ENCODE results near the gene MX2. TPM values are rescaled to one million over a fixed set of nuclear protein-coding genes. Genes with fewer than 3 reads are reported as not detected.

Gene MX2
- total RNA-seq, 1 donor from 2014 or later, result 0.92 TPM

DNA sequence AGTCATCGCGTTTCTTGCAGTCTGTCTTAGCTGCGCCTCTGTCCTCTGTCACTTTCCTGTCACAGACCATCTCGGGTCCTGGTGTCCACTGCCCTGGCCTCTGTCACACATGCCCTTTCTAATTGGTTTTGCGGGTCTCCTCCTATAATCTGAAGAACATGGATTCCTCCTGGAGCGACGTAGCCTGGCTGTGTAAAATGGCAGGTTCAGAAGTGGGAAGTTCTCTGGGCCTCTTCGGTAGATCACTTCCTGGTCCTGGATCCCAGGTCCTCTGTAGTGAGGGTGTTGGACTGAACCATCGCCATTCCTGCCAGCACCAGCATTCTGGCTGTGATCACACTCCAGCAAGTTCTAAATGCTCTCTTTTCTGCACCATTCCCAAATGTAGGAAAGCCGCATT lies 44.4 kb upstream of the MX2 start:
- H3K9me3 Mint-ChIP-seq, result no peaks in the 10 kb centered on the region
- peaks cover 9% of the 10 kb centered on the region for H3K4me1 Mint-ChIP-seq (ENCODE audit: unreplicated experiment)
- H3K27me3 Mint-ChIP-seq, result peaks cover 34% of the 10 kb centered on the region
- H3K27ac Mint-ChIP-seq, result no peak overlapping the region
- DNase-seq (ENCODE audit: extremely low spot score, unreplicated experiment), result no peak
- no peak for TF ChIP-seq CTCF (conservative IDR thresholded peaks at IDR 0.05)
- no peaks in the 10 kb centered on the region for H3K36me3 Mint-ChIP-seq
- peak overlapping the region; percentile 82 for H3K4me3 Mint-ChIP-seq

- H3K27me3 Mint-ChIP-seq, result peaks cover 31% of the 10 kb centered on the region
- H3K27ac Mint-ChIP-seq, result no peak overlapping the region
- H3K9me3 Mint-ChIP-seq, result no peaks in the 10 kb centered on the region
- H3K4me3 Mint-ChIP-seq, result no peak overlapping the region
- no peak for TF ChIP-seq CTCF (conservative IDR thresholded peaks at IDR 0.05)
- no peaks in the 10 kb centered on the region for H3K36me3 Mint-ChIP-seq
- peaks cover 9% of the 10 kb centered on the region for H3K4me1 Mint-ChIP-seq (ENCODE audit: unreplicated experiment)
- no peak for DNase-seq (ENCODE audit: extremely low spot score, unreplicated experiment)
These were observed 43.6 kb upstream of the MX2 start for GRCh38 chr21:41318218-41318617.

DNA sequence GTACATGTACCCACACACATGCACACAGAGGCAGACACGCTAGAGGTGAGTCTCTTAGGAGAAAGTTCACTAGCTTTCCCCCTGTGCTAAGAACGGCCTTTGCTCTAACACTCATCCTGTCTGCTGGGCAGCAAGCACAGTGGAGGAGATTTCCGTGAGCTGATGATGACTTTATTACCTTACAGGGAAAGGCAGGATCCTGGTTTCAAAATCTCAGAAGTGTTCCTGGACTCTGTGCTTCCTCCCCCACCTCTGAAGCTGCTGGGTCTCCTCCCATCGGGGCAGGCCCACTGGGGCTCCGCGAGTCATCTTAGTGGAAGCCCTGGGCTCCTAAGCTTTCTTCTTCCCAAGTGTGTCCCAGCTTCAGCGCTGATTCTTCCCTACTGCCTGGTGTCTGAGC lies 42.6 kb upstream of the MX2 start:
- Mint-ChIP-seq H3K4me3 (no peak overlapping the region), H3K4me1 (ENCODE audit: unreplicated experiment) (peaks cover 9% of the 10 kb centered on the region), H3K9me3 (no peaks in the 10 kb centered on the region), H3K27ac (no peak overlapping the region), H3K36me3 (no peaks in the 10 kb centered on the region), H3K27me3 (peaks cover 30% of the 10 kb centered on the region)
- DNase-seq (ENCODE audit: extremely low spot score, unreplicated experiment), result no peak
- no peak for TF ChIP-seq CTCF (conservative IDR thresholded peaks at IDR 0.05)

GRCh38 chr21:41321211-41321907 lies 40.5 kb upstream of the MX2 start:
- no peak for DNase-seq (ENCODE audit: extremely low spot score, unreplicated experiment)
- no peak for TF ChIP-seq CTCF (conservative IDR thresholded peaks at IDR 0.05)
- H3K27ac Mint-ChIP-seq, result no peak overlapping the region
- H3K4me3 Mint-ChIP-seq, result no peak overlapping the region
- no peaks in the 10 kb centered on the region for H3K36me3 Mint-ChIP-seq
- peaks cover 9% of the 10 kb centered on the region for H3K4me1 Mint-ChIP-seq (ENCODE audit: unreplicated experiment)
- no peaks in the 10 kb centered on the region for H3K9me3 Mint-ChIP-seq
- H3K27me3 Mint-ChIP-seq, result peaks cover 10% of the 10 kb centered on the region

DNA sequence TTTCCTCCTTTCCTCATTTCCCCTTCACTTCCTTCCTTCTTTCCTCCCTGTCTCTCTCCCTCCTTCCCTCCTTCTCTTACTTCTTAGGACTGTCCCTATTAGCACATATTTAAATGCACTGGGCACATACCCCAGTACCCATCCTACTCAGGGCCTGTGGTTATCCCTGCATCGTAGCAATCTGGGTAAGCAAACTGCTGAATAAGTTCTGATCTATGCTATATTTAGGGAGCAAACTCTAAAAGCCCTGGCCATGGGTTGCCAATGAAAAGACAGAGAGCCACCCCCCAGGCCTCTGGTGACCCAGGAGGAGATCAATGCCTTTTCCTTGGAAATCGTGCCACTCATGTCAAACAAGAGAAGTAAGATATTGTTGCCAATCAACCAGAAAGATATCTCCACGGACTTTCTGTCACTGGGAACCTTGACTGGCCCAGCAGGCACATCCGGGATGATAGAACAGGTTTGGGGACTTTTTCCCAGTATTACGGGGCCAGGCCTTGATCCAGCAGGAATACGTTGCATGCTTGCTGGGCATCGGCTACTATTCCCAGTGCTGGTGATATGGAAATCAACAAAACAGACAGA lies 39.8 kb upstream of the MX2 start:
- H3K4me1 Mint-ChIP-seq (ENCODE audit: unreplicated experiment), result peaks cover 9% of the 10 kb centered on the region
- no peaks in the 10 kb centered on the region for H3K9me3 Mint-ChIP-seq
- H3K27ac Mint-ChIP-seq, result peak overlapping the region; percentile 5
- peaks cover 10% of the 10 kb centered on the region for H3K27me3 Mint-ChIP-seq
- DNase-seq (ENCODE audit: extremely low spot score, unreplicated experiment), result no peak
- no peak for TF ChIP-seq CTCF (conservative IDR thresholded peaks at IDR 0.05)
- no peak overlapping the region for H3K4me3 Mint-ChIP-seq
- H3K36me3 Mint-ChIP-seq, result no peaks in the 10 kb centered on the region

Data from type B pancreatic cell (in vitro differentiated cells).